Neuronal stem cell (in vitro differentiated cells): Measurements from ENCODE around the gene FTCDNL1.

Source experiments
- DNase-seq: peaks from one replicate; pipeline ENCODE4 v3.0.0-alpha.2; 2013; ENCODE audit warnings: low spot score
- H2AFZ ChIP-seq: one replicate; pipeline ENCODE4 v1.6.1; 2013; ENCODE audit warnings: mild to moderate bottlenecking, low read length, inconsistent platforms
- H2AK5ac ChIP-seq: 2 replicates; pipeline ENCODE4 v1.6.1; 2013; ENCODE audit warnings: low read depth, mild to moderate bottlenecking, inconsistent platforms, low read length, moderate library complexity, mixed read lengths
- H2BK120ac ChIP-seq: 2 replicates; pipeline ENCODE4 v1.6.1; 2013; ENCODE audit warnings: low read depth, mild to moderate bottlenecking, inconsistent platforms, low read length, moderate library complexity, mixed read lengths
- H2BK12ac ChIP-seq: one replicate; pipeline ENCODE4 v1.6.1; 2013; ENCODE audit warnings: low read length, inconsistent platforms
- H2BK15ac ChIP-seq: 2 replicates; pipeline ENCODE4 v1.6.1; 2013; ENCODE audit warnings: mild to moderate bottlenecking, low read length, inconsistent platforms, mixed read lengths
- H2BK5ac ChIP-seq: one replicate; pipeline ENCODE4 v1.6.1; 2013; ENCODE audit warnings: inconsistent platforms, mild to moderate bottlenecking, low read length, moderate library complexity
- H3K14ac ChIP-seq: one replicate; pipeline ENCODE4 v1.6.1; 2013; ENCODE audit warnings: low read length, inconsistent platforms
- H3K18ac ChIP-seq: 2 replicates; pipeline ENCODE4 v1.6.1; 2013; ENCODE audit warnings: low read length, inconsistent platforms
- H3K23ac ChIP-seq: 2 replicates; pipeline ENCODE4 v1.6.1; 2013; ENCODE audit warnings: low read depth, mild to moderate bottlenecking, mixed read lengths, low read length, inconsistent platforms; ENCODE audit not compliant: poor library complexity
- H3K27ac ChIP-seq: replicated peaks from 3 replicates; pipeline ENCODE4 v1.5.1; 2013; ENCODE audit warnings: low read length, inconsistent platforms
- H3K27me3 ChIP-seq, 3 experiments: 2 replicates each; pipeline ENCODE4 v1.6.1; 2013; ENCODE audit warnings: low read length in 3 of 3, mild to moderate bottlenecking in 2 of 3, inconsistent platforms in 1 of 3, low read depth in 1 of 3, mixed read lengths in 1 of 3, moderate library complexity in 1 of 3; ENCODE audit not compliant: control insufficient read depth in 3 of 3, insufficient read depth in 3 of 3
- H3K36me3 ChIP-seq, 2 donors: replicated peaks in 1 of 2; 2 replicates each; pipeline ENCODE4 v1.6.1; 2013; ENCODE audit warnings: low read length in 2 of 2; ENCODE audit not compliant: control insufficient read depth in 2 of 2, insufficient read depth in 2 of 2
- H3K4ac ChIP-seq: 2 replicates; pipeline ENCODE4 v1.6.1; 2013; ENCODE audit warnings: inconsistent platforms, mild to moderate bottlenecking, low read length, moderate library complexity
- H3K4me1 ChIP-seq, 2 donors: 1 replicate in 1 of 2; 2 replicates in 1 of 2; pipeline ENCODE4 v1.6.1; 2013; ENCODE audit warnings: low read length in 2 of 2, low read depth in 1 of 2; ENCODE audit not compliant: control insufficient read depth in 2 of 2, insufficient read depth in 1 of 2
- H3K4me2 ChIP-seq: one replicate; pipeline ENCODE4 v1.6.1; 2013; ENCODE audit warnings: mild to moderate bottlenecking, low read length, inconsistent platforms; ENCODE audit not compliant: insufficient read depth, poor library complexity, severe bottlenecking
- H3K4me3 ChIP-seq, 2 donors: 2 replicates each; pipeline ENCODE4 v1.5.1; 2013; ENCODE audit warnings: low read length in 2 of 2, mild to moderate bottlenecking in 2 of 2, inconsistent platforms in 1 of 2, moderate library complexity in 1 of 2
- H3K79me1 ChIP-seq: one replicate; pipeline ENCODE4 v1.6.1; 2013; ENCODE audit warnings: low read depth, mild to moderate bottlenecking, inconsistent platforms, low read length, moderate library complexity
- H3K9ac ChIP-seq: one replicate; pipeline ENCODE4 v1.6.1; 2013; ENCODE audit warnings: mild to moderate bottlenecking, low read depth, low read length, inconsistent platforms; ENCODE audit not compliant: poor library complexity
- H3K9me3 ChIP-seq, 2 donors: replicated peaks in 1 of 2; 2 replicates each; pipeline versions ENCODE3 to v1.6.1; 2013; ENCODE audit warnings: low read length in 2 of 2, mild to moderate bottlenecking in 2 of 2, inconsistent platforms in 1 of 2, low read depth in 1 of 2, mixed read lengths in 1 of 2, moderate library complexity in 1 of 2; ENCODE audit not compliant: control insufficient read depth in 2 of 2, insufficient read depth in 1 of 2
- H4K8ac ChIP-seq: one replicate; pipeline ENCODE4 v1.6.1; 2013; ENCODE audit warnings: low read depth, mild to moderate bottlenecking, inconsistent platforms, low read length, moderate library complexity
- H4K91ac ChIP-seq: one replicate; pipeline ENCODE4 v1.6.1; 2013; ENCODE audit warnings: low read length, low read depth, mild to moderate bottlenecking, inconsistent platforms; ENCODE audit not compliant: poor library complexity
- WGBS, 2 donors: extraction: QIAGEN DNeasy Blood & Tissue Kit; methylation state at CpG; one replicate each; pipeline ENCODE4 v1.1.7; 2013; ENCODE audit warnings: missing lambda C conversion rate in 2 of 2, mixed read lengths in 1 of 2; ENCODE audit not compliant: insufficient read length in 2 of 2, insufficient replicate concordance in 1 of 2; ENCODE audit errors: extremely low coverage in 2 of 2; 5-methylcytosine and 5-hydroxymethylcytosine counted together

Gene FTCDNL1

GRCh38 chr2:199744724-199745123 is 106.3 kb downstream of the FTCDNL1 start:
- WGBS, 2 donors, result no CpG with 5 or more reads among the region's 11 CpGs
- Histone ChIP-seq H3K4me2 (no peak overlapping the region), H3K79me1 (no peaks in the 10 kb centered on the region), H3K9me3 (no peaks in the 10 kb centered on the region), H3K36me3 (no peaks in the 10 kb centered on the region), H2AK5ac (no peak overlapping the region), H2BK120ac (no peak overlapping the region), H2BK5ac (no peak overlapping the region), H4K8ac (no peak overlapping the region), H3K4me3 (no peak overlapping the region), H3K27me3 (peaks cover 0 to 4% (median 0%) of the 10 kb centered on the region in 3 experiments), H3K27ac (no peak overlapping the region), H3K4me1 (peaks cover 0 to 2% of the 10 kb centered on the region in 2 donors), H2AFZ (no peak overlapping the region), H3K23ac (no peak overlapping the region), H2BK15ac (no peak overlapping the region), H2BK12ac (no peak overlapping the region), H4K91ac (no peak overlapping the region), H3K9ac (no peak overlapping the region), H3K18ac (no peak overlapping the region), H3K4ac (no peak overlapping the region), H3K14ac (no peak overlapping the region)
- DNase-seq, result no peak

GRCh38 chr2:199744260-199744659 is 106.7 kb downstream of the FTCDNL1 start:
- Histone ChIP-seq H2BK15ac (no peak overlapping the region), H3K36me3 (no peaks in the 10 kb centered on the region), H3K4me1 (peaks cover 0 to 2% of the 10 kb centered on the region in 2 donors), H4K91ac (no peak overlapping the region), H3K9ac (no peak overlapping the region), H3K27ac (no peak overlapping the region), H2AK5ac (no peak overlapping the region), H3K79me1 (no peaks in the 10 kb centered on the region), H3K4me3 (no peak overlapping the region), H2BK12ac (no peak overlapping the region), H3K4ac (no peak overlapping the region), H4K8ac (no peak overlapping the region), H3K4me2 (no peak overlapping the region), H3K9me3 (no peaks in the 10 kb centered on the region), H3K23ac (no peak overlapping the region), H3K14ac (no peak overlapping the region), H2BK5ac (no peak overlapping the region), H2BK120ac (no peak overlapping the region), H3K27me3 (peaks cover 0 to 8% (median 0%) of the 10 kb centered on the region in 3 experiments), H3K18ac (no peak overlapping the region), H2AFZ (no peak overlapping the region)
- DNase-seq, result no peak
- WGBS, 2 donors, result no CpG with 5 or more reads among the region's 5 CpGs

GRCh38 chr2:199743415-199744120 is 107.4 kb downstream of the FTCDNL1 start:
- Histone ChIP-seq H2BK15ac (no peak overlapping the region), H3K18ac (no peak overlapping the region), H3K4me2 (no peak overlapping the region), H2AK5ac (no peak overlapping the region), H2BK120ac (no peak overlapping the region), H3K27ac (no peak overlapping the region), H3K4me3 (no peak overlapping the region), H3K36me3 (no peaks in the 10 kb centered on the region), H3K9me3 (no peaks in the 10 kb centered on the region), H2BK12ac (no peak overlapping the region), H2BK5ac (no peak overlapping the region), H4K91ac (no peak overlapping the region), H3K9ac (no peak overlapping the region), H3K79me1 (no peaks in the 10 kb centered on the region), H3K23ac (no peak overlapping the region), H3K27me3 (peaks cover 0 to 14% (median 0%) of the 10 kb centered on the region in 3 experiments), H3K4me1 (peaks cover 0 to 2% of the 10 kb centered on the region in 2 donors), H4K8ac (no peak overlapping the region), H3K14ac (no peak overlapping the region), H2AFZ (no peak overlapping the region), H3K4ac (no peak overlapping the region)
- WGBS, 2 donors, result no CpG with 5 or more reads among the region's 5 CpGs
- no peak for DNase-seq

- H3K27me3 ChIP-seq, result peaks cover 0 to 14% (median 0%) of the 10 kb centered on the region in 3 experiments
- H3K79me1 ChIP-seq, result no peaks in the 10 kb centered on the region
- no peak overlapping the region for H3K4me3 ChIP-seq
- H3K36me3 ChIP-seq, result no peaks in the 10 kb centered on the region
- H2BK12ac ChIP-seq, result no peak overlapping the region
- no peak overlapping the region for H3K27ac ChIP-seq
- no peak overlapping the region for H2AFZ ChIP-seq
- no peak overlapping the region for H4K8ac ChIP-seq
- H3K4me1 ChIP-seq, result peaks cover 0 to 2% of the 10 kb centered on the region in 2 donors
- H3K4ac ChIP-seq, result no peak overlapping the region
- no peak overlapping the region for H3K18ac ChIP-seq
- H4K91ac ChIP-seq, result no peak overlapping the region
- no peak overlapping the region for H2BK5ac ChIP-seq
- H2BK120ac ChIP-seq, result no peak overlapping the region
- DNase-seq, result no peak
- WGBS, 2 donors, result no CpG with 5 or more reads among the region's 2 CpGs
- H3K4me2 ChIP-seq, result no peak overlapping the region
- H2AK5ac ChIP-seq, result no peak overlapping the region
- H3K14ac ChIP-seq, result no peak overlapping the region
- no peak overlapping the region for H2BK15ac ChIP-seq
- H3K23ac ChIP-seq, result no peak overlapping the region
- no peak overlapping the region for H3K9ac ChIP-seq
- H3K9me3 ChIP-seq, result no peaks in the 10 kb centered on the region
Measured at GRCh38 chr2:199742884-199743283, 108.1 kb downstream of the FTCDNL1 start.
